Trophoblast cell (in vitro differentiated cells and primary cell): ENCODE measurements around the gene C12orf57.

Experiments used
- DNase-seq, 2 donors: peaks; one replicate each; pipeline ENCODE4 v3.0.0-alpha.2; 2016
- H2AFZ ChIP-seq: 2 replicates; pipeline ENCODE4 v1.6.1; 2013; ENCODE audit warnings: low read length, moderate library complexity, mild to moderate bottlenecking; ENCODE audit not compliant: insufficient read depth, poor library complexity
- H2AK5ac ChIP-seq: 2 replicates; pipeline ENCODE4 v1.6.1; 2013; ENCODE audit warnings: mild to moderate bottlenecking, low read length
- H2BK120ac ChIP-seq: 2 replicates; pipeline ENCODE4 v1.6.1; 2013; ENCODE audit warnings: low read length, mild to moderate bottlenecking, moderate library complexity; ENCODE audit not compliant: insufficient read depth, poor library complexity
- H2BK12ac ChIP-seq: 2 replicates; pipeline ENCODE4 v1.6.1; 2013; ENCODE audit warnings: mild to moderate bottlenecking, low read length, moderate library complexity
- H2BK5ac ChIP-seq: 2 replicates; pipeline ENCODE4 v1.6.1; 2013; ENCODE audit warnings: low read length, low read depth, moderate library complexity, mild to moderate bottlenecking; ENCODE audit not compliant: poor library complexity
- H3K14ac ChIP-seq: 2 replicates; pipeline ENCODE4 v1.6.1; 2013; ENCODE audit warnings: mild to moderate bottlenecking, low read length
- H3K18ac ChIP-seq: 2 replicates; pipeline ENCODE4 v1.6.1; 2013; ENCODE audit warnings: mild to moderate bottlenecking, low read length
- H3K23ac ChIP-seq: 2 replicates; pipeline ENCODE4 v1.6.1; 2013; ENCODE audit warnings: low read length
- H3K27ac ChIP-seq: 2 replicates; pipeline ENCODE4 v1.5.1; 2013; ENCODE audit warnings: low read depth, mild to moderate bottlenecking, inconsistent platforms, low read length, moderate library complexity
- H3K27me3 ChIP-seq: 2 replicates; pipeline ENCODE4 v1.6.1; 2013; ENCODE audit warnings: inconsistent platforms, mild to moderate bottlenecking, low read length, moderate library complexity; ENCODE audit not compliant: insufficient read depth
- H3K36me3 ChIP-seq, 2 experiments: 1 replicate in 1 of 2; 2 replicates in 1 of 2; pipeline ENCODE4 v1.6.1; 2013; ENCODE audit warnings: low read length in 2 of 2, mild to moderate bottlenecking in 2 of 2, moderate library complexity in 1 of 2; ENCODE audit not compliant: insufficient read depth in 2 of 2, control insufficient read depth in 1 of 2
- H3K4ac ChIP-seq: 2 replicates; pipeline ENCODE4 v1.6.1; 2013; ENCODE audit warnings: low read depth, mild to moderate bottlenecking, low read length, moderate library complexity
- H3K4me1 ChIP-seq, 2 experiments: 1 replicate in 1 of 2; 2 replicates in 1 of 2; pipeline ENCODE4 v1.6.1; 2013; ENCODE audit warnings: low read length in 2 of 2, mild to moderate bottlenecking in 2 of 2, moderate library complexity in 1 of 2; ENCODE audit not compliant: insufficient read depth in 2 of 2, control insufficient read depth in 1 of 2
- H3K4me2 ChIP-seq: 2 replicates; pipeline ENCODE4 v1.6.1; 2013; ENCODE audit warnings: inconsistent platforms, mild to moderate bottlenecking, low read length, moderate library complexity
- H3K4me3 ChIP-seq: 2 replicates; pipeline ENCODE4 v1.5.1; 2013; ENCODE audit warnings: mild to moderate bottlenecking, low read depth, low read length, inconsistent platforms
- H3K79me1 ChIP-seq: one replicate; pipeline ENCODE4 v1.6.1; 2013; ENCODE audit warnings: low read length
- H3K79me2 ChIP-seq: 2 replicates; pipeline ENCODE4 v1.6.1; 2013; ENCODE audit warnings: low read length, mild to moderate bottlenecking; ENCODE audit not compliant: control insufficient read depth, insufficient read depth, poor library complexity
- H3K9ac ChIP-seq: 2 replicates; pipeline ENCODE4 v1.6.1; 2013; ENCODE audit warnings: mild to moderate bottlenecking, low read length
- H3K9me3 ChIP-seq: 2 replicates; pipeline ENCODE4 v1.6.1; 2013; ENCODE audit warnings: low read depth, mild to moderate bottlenecking, control low read depth, inconsistent platforms, low read length; ENCODE audit not compliant: insufficient read depth
- H4K12ac ChIP-seq: 2 replicates; pipeline ENCODE4 v1.6.1; 2013; ENCODE audit warnings: low read depth, mild to moderate bottlenecking, low read length, moderate library complexity
- H4K8ac ChIP-seq: 2 replicates; pipeline ENCODE4 v1.6.1; 2013; ENCODE audit warnings: low read depth, mild to moderate bottlenecking, low read length, moderate library complexity
- H4K91ac ChIP-seq: one replicate; pipeline ENCODE4 v1.6.1; 2013; ENCODE audit warnings: low read depth, mild to moderate bottlenecking, low read length, moderate library complexity
- WGBS: extraction: QIAGEN DNeasy Blood & Tissue Kit; methylation state at CpG from one replicate; pipeline ENCODE4 v1.1.7; 2013; ENCODE audit warnings: missing lambda C conversion rate; ENCODE audit not compliant: insufficient read length, insufficient coverage; ENCODE audit errors: extremely low coverage; 5-methylcytosine and 5-hydroxymethylcytosine counted together

C12orf57 gene

DNA sequence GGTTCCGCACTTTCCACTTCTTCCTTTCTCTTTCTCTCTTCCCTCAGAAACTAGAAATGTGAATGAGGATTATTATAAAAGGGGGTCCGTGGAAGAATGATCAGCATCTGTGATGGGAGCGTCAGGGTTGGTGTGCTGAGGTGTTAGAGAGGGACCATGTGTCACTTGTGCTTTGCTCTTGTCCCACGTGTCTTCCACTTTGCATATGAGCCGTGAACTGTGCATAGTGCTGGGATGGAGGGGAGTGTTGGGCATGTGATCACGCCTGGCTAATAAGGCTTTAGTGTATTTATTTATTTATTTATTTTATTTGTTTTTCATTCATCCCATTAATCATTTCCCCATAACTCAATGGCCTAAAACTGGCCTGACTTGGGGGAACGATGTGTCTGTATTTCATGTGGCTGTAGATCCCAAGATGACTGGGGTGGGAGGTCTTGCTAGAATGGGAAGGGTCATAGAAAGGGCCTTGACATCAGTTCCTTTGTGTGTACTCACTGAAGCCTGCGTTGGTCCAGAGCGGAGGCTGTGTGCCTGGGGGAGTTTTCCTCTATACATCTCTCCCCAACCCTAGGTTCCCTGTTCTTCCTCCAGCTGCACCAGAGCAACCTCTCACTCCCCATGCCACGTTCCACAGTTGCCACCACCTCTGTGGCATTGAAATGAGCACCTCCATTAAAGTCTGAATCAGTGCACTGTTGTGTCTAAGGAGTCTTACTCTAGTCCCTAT, 20.7 kb upstream of the C12orf57 start:
- Histone ChIP-seq H3K79me2 (peaks cover 12% of the 10 kb centered on the region), H3K14ac (no peak overlapping the region), H3K4ac (no peak overlapping the region), H2AK5ac (no peak overlapping the region), H3K4me1 (peaks cover 24 to 28% of the 10 kb centered on the region in 2 experiments), H2BK120ac (no peak overlapping the region), H3K9me3 (no peaks in the 10 kb centered on the region), H4K91ac (no peak overlapping the region), H3K36me3 (no peaks in the 10 kb centered on the region), H3K23ac (no peak overlapping the region), H3K4me2 (no peak overlapping the region), H3K18ac (no peak overlapping the region), H4K8ac (no peak overlapping the region), H2AFZ (no peak overlapping the region), H2BK12ac (no peak overlapping the region), H3K79me1 (peaks cover 24% of the 10 kb centered on the region), H3K27ac (no peak overlapping the region), H3K9ac (no peak overlapping the region), H3K27me3 (no peaks in the 10 kb centered on the region), H3K4me3 (no peak overlapping the region), H2BK5ac (no peak overlapping the region), H4K12ac (no peak overlapping the region)
- no CpG with 5 or more reads among the region's 10 CpGs for WGBS
- no peak for DNase-seq

DNA sequence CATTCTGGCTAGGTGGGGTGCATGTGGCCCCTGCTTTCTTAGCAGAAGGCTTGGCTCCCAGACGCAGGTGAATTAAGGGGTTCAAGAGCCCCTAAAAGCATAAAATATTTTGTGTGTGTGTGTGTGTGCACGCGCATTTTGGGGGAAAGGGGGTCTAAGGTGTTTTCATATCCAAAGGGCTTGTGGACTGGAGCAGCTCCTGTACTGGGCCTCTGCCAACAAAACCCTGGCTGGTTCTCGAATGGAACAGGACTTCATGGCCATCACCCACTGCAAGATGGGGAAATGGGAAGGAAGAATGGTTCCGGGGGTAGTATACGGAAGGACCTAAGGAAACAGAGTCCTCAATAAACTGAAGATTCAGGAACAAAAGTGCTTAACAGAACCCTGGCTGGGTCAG, 20.0 kb upstream of the C12orf57 start:
- Histone ChIP-seq H3K23ac (no peak overlapping the region), H3K4me2 (no peak overlapping the region), H3K18ac (no peak overlapping the region), H3K14ac (no peak overlapping the region), H2AFZ (no peak overlapping the region), H3K9me3 (no peaks in the 10 kb centered on the region), H3K4me1 (peaks cover 24 to 28% of the 10 kb centered on the region in 2 experiments), H3K36me3 (no peaks in the 10 kb centered on the region), H3K79me2 (peaks cover 18% of the 10 kb centered on the region), H3K79me1 (peaks cover 30% of the 10 kb centered on the region), H3K9ac (no peak overlapping the region), H2BK5ac (no peak overlapping the region), H3K4me3 (no peak overlapping the region), H2BK120ac (no peak overlapping the region), H2BK12ac (no peak overlapping the region), H3K4ac (no peak overlapping the region), H3K27ac (no peak overlapping the region), H3K27me3 (no peaks in the 10 kb centered on the region), H4K8ac (no peak overlapping the region), H4K12ac (no peak overlapping the region), H4K91ac (no peak overlapping the region), H2AK5ac (no peak overlapping the region)
- DNase-seq, result no peak
- no CpG with 5 or more reads among the region's 6 CpGs for WGBS

DNA sequence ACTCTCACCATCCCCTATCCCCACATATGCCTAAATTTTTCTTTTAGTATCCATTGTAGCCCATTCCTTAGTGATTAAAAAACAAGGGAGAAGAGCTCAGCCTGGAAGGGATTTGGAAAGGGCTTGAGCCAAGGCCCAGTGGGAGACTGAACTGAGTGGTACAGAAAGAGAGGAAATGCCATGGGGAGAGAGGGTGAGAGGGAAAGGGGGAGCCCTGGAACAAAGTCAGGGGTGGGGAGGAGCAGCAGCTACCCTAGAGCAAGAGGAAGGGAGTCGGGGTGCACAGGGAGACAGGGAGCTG, 18.6 kb upstream of the C12orf57 start:
- WGBS, result no CpG with 5 or more reads among the region's 1 CpG
- Histone ChIP-seq H3K14ac (peak overlapping the region; percentile 45), H3K27ac (peak overlapping the region; percentile 90), H3K4me1 (peaks cover 33 to 39% of the 10 kb centered on the region in 2 experiments), H3K9me3 (no peaks in the 10 kb centered on the region), H2BK12ac (peak overlapping the region; percentile 58), H4K91ac (peak overlapping the region; percentile 63), H3K79me2 (peaks cover 30% of the 10 kb centered on the region), H2AFZ (peak overlapping the region; percentile 26), H3K4me3 (no peak overlapping the region), H3K36me3 (no peaks in the 10 kb centered on the region), H4K12ac (peak overlapping the region; percentile 23), H3K4me2 (peak overlapping the region; percentile 36), H2BK5ac (peak overlapping the region; percentile 78), H4K8ac (peak overlapping the region; percentile 76), H2AK5ac (peak overlapping the region; percentile 85), H3K18ac (peak overlapping the region; percentile 77), H2BK120ac (peak overlapping the region; percentile 71), H3K9ac (no peak overlapping the region), H3K79me1 (peaks cover 35% of the 10 kb centered on the region), H3K4ac (peak overlapping the region; percentile 27), H3K27me3 (no peaks in the 10 kb centered on the region), H3K23ac (no peak overlapping the region)
- no peak for DNase-seq

DNA sequence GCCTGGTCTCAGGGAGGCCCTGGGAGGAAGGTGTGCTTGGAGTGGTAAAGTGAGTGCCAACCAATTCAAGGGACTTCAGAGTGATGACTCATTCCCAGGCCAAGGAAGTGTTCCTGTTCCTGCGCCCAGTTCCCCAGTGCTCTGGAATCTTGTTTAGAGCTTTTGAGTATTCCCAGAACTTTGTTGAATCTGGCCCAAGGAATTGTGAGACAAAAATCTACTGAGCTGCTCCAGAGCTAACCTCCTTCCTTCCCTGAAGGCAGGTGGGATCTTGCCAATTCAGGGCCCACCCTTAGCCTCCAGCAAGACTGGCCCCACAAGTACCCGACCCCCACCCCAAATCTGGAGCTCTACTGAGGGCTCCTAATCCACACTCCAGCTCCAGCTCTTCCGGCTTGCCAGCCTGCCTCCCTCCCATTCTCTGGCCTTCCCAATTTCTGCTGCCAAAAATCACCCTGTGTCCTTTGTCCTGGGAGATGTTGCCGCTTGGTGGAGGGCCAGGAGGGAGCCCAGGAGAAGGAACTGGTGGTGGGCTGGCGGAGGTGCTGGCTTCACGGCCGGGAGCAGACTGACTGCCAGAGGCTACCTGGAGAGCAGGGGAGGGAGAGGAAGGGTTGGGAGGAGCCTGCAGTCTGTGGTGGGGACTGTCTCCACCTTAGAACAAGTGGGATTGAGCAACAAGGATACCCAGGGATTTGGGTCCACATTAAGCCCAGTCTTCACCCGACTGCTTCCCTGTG, 18.1 kb upstream of the C12orf57 start:
- H3K4ac ChIP-seq, result peak overlapping the region; percentile 1
- peak overlapping the region; percentile 38 for H2AFZ ChIP-seq
- H3K79me2 ChIP-seq, result peaks cover 30% of the 10 kb centered on the region
- DNase-seq, result peak in 1 of 2 donors; percentile 49
- H3K14ac ChIP-seq, result peak overlapping the region; percentile 70
- no peaks in the 10 kb centered on the region for H3K36me3 ChIP-seq
- H3K79me1 ChIP-seq, result peaks cover 35% of the 10 kb centered on the region
- no peaks in the 10 kb centered on the region for H3K27me3 ChIP-seq
- H3K4me1 ChIP-seq, result peaks cover 34 to 39% of the 10 kb centered on the region in 2 experiments
- peak overlapping the region; percentile 76 for H4K8ac ChIP-seq
- H2BK120ac ChIP-seq, result peak overlapping the region; percentile 71
- WGBS, result no CpG with 5 or more reads among the region's 8 CpGs
- H2BK12ac ChIP-seq, result peak overlapping the region; percentile 58
- H3K18ac ChIP-seq, result peak overlapping the region; percentile 77
- H4K91ac ChIP-seq, result peak overlapping the region; percentile 63
- H3K4me3 ChIP-seq, result peak overlapping the region; percentile 16
- no peak overlapping the region for H3K9ac ChIP-seq
- H3K9me3 ChIP-seq, result no peaks in the 10 kb centered on the region
- H2AK5ac ChIP-seq, result peak overlapping the region; percentile 85
- H3K27ac ChIP-seq, result peak overlapping the region; percentile 90
- no peak overlapping the region for H3K23ac ChIP-seq
- peak overlapping the region; percentile 78 for H2BK5ac ChIP-seq
- H4K12ac ChIP-seq, result peak overlapping the region; percentile 47
- peak overlapping the region; percentile 86 for H3K4me2 ChIP-seq
